HG02678 (cell line): ENCODE data around the gene HIGD1C.
"Not testable (repeated sequence)": the region's sequence is repeated elsewhere in the genome, so short reads cannot be mapped to it uniquely, and the experiment has no call there.

ENCODE experiments used
- ATAC-seq: cut with Tn5 transposase; IDR thresholded peaks from one replicate; pipeline ENCODE4 v1.9.1; 2021; ENCODE audit warnings: mild to moderate bottlenecking, moderate library complexity; ENCODE audit not compliant: unreplicated experiment

HIGD1C gene

DNA sequence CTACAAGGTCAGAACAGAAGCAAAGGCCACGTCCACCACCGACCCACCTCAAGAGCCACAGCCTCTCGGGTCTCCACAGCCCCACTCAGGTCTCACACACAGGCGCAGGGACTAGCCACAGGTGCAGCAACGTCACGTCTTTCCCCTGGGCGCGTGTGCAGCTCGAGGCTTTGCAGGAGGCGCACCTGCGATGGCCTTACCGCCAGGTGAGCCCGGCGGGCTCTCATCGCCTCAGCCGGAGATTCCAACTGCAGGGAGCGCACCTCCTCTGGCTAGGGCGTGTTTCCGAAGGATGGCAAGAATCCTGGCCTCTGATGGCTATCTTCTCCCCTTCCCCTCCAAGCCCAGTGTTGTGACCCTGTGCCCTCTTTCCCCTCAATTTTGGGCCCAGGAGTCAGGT, at the start of gene HIGD1C:
HIGD1C (plus strand) TSS at position 35 of the 400 bp plus-strand sequence. CDS start 1,455 bp downstream, outside the sequence.
- ATAC-seq: no peak

- not testable (repeated sequence) for ATAC-seq
Observed at GRCh38 chr12:50908479-50908878, 43.9 kb upstream of the HIGD1C start.

DNA sequence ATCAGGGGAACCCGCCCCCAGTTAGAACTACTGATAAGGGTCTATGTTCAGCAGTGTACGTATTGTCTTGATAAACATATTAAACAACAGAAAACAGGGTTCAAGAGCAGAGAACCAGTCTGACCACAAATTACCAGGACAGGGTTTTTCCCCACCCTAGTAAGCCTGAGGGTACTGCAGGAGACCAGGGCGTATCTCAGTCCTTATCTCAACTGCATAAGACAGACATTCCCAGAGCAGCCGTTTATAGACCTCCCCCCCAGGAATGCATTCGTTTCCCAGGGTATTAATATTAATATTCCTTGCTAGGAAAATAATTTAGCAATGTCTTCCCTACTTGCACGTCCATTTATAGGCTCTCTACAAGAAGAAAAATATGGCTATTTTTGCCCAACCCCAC, 40.0 kb upstream of the HIGD1C start:
- ATAC-seq: not testable (repeated sequence)

- no peak for ATAC-seq
Observed at GRCh38 chr12:50913224-50913623, 39.1 kb upstream of the HIGD1C start.

- no peak for ATAC-seq
Observed at GRCh38 chr12:50914872-50915484, 37.4 kb upstream of the HIGD1C start.

DNA sequence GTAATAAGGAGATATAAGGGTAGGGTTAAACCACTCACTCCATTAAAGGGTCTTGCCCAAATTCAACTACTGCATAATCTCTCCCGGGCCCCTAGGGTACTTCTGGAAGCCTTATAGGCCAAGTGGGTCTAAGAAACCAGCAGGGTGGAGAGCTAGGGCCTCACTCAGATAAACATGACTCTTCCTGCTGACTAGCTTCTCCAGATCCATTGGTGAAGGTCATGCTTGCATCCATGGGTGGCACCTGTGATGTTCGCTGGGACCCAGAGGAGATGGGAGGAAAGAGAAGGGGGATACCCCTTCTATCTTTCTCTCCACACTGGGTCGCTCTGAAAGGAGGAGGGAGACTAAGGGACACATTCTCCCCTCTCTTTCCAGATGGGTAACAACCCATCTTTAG, 36.1 kb upstream of the HIGD1C start:
- no peak for ATAC-seq

- ATAC-seq: peak; percentile 66
Observed at GRCh38 chr12:50918584-50919316, 33.6 kb upstream of the HIGD1C start.

GRCh38 chr12:50922820-50923219, 29.5 kb upstream of the HIGD1C start:
- no peak for ATAC-seq

DNA sequence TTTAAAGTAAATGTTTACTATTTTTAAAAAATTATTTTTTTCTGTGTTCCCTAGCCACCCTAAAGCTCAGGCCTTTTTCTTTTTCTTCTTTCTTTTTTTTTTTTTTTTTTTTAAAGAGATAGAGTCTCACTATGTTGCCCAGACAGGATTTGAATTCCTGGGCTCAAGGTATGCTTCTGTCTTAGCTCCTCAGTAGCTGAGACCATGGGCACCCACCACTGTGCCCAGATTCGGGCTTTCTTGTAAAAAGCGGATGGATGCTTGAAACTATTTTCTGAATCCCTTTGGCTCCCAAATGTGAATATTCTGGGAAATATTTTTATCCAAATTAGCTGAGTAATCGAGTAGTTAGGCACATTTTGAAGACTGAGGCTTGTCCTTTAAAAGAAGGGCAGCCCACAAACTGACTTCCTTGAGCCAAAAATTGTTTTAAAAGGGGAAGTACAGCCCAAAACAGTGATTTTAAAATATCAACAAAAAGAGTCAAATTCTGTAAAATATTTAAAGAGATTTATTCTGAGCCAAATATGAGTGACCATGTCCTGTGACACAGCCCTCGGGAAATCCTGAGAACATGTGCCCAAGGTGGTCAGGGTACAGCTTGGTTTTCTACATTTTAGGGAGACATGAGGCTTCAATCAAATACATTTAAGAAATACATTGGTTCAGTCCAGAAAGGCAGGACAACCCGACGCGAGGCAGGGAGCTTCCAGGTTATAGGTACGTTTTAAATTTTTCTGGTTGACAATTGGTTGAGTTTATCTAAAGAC, 28.8 kb upstream of the HIGD1C start:
- no peak for ATAC-seq

- ATAC-seq: no peak
Observed at GRCh38 chr12:50924131-50924438, 28.3 kb upstream of the HIGD1C start.

GRCh38 chr12:50924439-50925341, 27.7 kb upstream of the HIGD1C start:
- peak; percentile 91 for ATAC-seq

- ATAC-seq: no peak
Observed at GRCh38 chr12:50925342-50925651, 27.0 kb upstream of the HIGD1C start.

DNA sequence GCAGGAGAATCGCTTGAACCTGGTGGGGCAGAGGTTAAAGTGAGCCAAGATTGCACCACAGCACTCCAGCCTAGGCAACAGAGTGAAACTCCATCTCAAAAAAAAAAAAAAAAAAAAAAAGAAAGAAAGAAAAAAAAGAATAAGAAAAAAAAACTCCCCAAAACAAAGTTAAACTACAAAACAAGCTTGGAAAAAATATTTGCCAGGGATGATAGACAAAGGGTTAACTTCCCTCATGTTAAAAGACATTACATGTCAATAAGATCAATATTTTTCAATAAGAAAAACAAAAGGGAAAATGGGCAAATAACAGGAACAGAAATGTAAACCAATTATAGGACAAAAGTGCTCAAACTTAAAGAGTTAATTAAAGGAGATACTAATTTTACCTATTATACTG, 26.4 kb upstream of the HIGD1C start:
- ATAC-seq: no peak

- no peak for ATAC-seq
Observed at GRCh38 chr12:50926415-50926814, 25.9 kb upstream of the HIGD1C start.

DNA sequence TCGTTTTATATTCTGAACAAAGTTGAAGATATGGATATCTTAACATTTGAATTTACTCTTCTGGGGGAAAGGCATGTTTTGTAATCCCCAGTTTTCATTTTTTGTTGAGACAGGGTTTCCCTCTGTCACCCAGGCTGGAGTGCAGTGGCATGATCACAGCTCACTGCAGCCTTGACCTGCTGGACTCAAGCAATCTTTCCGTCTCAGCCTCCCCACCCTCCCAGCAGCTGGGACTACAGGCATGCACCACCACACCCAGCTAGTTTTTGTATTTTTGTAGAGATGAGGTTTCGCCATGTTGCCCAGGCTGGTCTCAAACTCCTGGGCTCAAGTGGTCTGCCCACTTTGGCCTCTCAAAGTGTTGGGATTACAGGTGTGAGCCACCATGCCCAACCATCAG, 25.4 kb upstream of the HIGD1C start:
- ATAC-seq: not testable (repeated sequence)

DNA sequence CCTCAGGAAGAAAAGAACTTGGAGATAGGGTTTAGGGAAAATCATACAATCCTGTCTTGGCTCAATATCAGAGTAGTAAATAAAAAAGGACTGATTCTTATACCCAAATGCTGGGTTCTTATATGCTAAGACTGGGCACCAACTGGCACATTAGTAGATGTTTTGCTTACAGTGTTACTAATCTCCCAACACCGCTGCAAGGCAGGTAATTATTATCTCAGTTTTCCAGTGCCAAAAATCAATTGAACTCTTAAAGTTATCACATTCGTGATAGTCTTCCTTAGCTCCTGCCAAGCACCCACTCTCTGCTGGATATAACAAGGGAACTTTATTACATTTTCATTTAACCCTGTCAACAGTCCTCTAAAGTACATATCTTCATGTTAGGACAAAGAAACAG, 25.0 kb upstream of the HIGD1C start:
- no peak for ATAC-seq

GRCh38 chr12:50927766-50928224, 24.5 kb upstream of the HIGD1C start:
- no peak for ATAC-seq

DNA sequence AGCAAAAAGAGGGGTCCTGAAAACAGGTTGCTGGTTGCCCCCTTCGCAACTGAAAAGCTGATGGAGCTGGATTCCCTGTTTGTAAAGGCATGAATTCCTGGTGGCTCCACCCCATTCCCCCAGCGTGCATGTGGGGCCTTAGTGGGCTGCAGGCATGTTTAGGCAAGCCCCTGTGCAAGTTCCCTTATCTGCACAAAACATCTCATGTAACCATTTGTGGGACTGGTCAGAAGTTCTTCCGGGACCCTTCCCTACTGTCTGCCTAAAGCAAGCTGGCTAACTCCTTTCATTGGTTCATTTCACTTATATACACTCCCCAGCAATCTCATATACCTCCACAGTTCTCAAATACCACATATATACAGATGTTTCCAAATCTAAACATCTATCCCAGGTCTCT, 24.0 kb upstream of the HIGD1C start:
- ATAC-seq: no peak

GRCh38 chr12:50929831-50930230, 22.5 kb upstream of the HIGD1C start:
- no peak for ATAC-seq

- not testable (repeated sequence) for ATAC-seq
Observed at GRCh38 chr12:50930477-50930876, 21.9 kb upstream of the HIGD1C start.

- no peak for ATAC-seq
Observed at GRCh38 chr12:50932787-50933280, 19.5 kb upstream of the HIGD1C start.
